Measurements from ENCODE around the gene B4GAT1. TPM values are rescaled to one million over a fixed set of nuclear protein-coding genes. Genes with fewer than 3 reads are reported as not detected.
"Not testable (repeated sequence)": the region's sequence is repeated elsewhere in the genome, so short reads cannot be mapped to it uniquely, and the experiment has no call there.

Gene B4GAT1
- total RNA-seq, 1 donor from 2014 or later: 25.2 TPM

GRCh38 chr11:66361502-66361941 lies 14.1 kb upstream of the B4GAT1 start:
- Histone ChIP-seq H3K4me3 (ENCODE audit: insufficient read depth, low read depth, low read length) (no peak overlapping the region), H3K27ac (ENCODE audit: low read depth, low read length) (no peak overlapping the region), H4K20me1 (ENCODE audit: insufficient read depth, low read length) (no peaks in the 10 kb centered on the region), H3K9me3 (ENCODE audit: insufficient read depth, low read depth, low read length) (no peaks in the 10 kb centered on the region), H3K4me2 (ENCODE audit: low read length) (no peak overlapping the region), H3K79me2 (ENCODE audit: insufficient read depth, low read length) (no peaks in the 10 kb centered on the region), H2AFZ (ENCODE audit: low read depth, low read length) (no peak overlapping the region), H3K4me1 (ENCODE audit: insufficient read depth, low read length) (no peaks in the 10 kb centered on the region), H3K36me3 (ENCODE audit: insufficient read depth, low read length) (no peaks in the 10 kb centered on the region), H3K9ac (ENCODE audit: low read length) (no peak overlapping the region), H3K27me3 (ENCODE audit: insufficient read depth, low read length) (no peaks in the 10 kb centered on the region)
- H3K4me1 Mint-ChIP-seq (ENCODE audit: low read depth, unreplicated experiment): peaks cover 5% of the 10 kb centered on the region
- H3K27me3 Mint-ChIP-seq (ENCODE audit: low read depth, unreplicated experiment): no peaks in the 10 kb centered on the region
- DNase-seq (ENCODE audit: low read depth) (no peak), FAIRE-seq (no peak)
- H3K4me3 Mint-ChIP-seq (ENCODE audit: unreplicated experiment): no peak overlapping the region
- H3K36me3 Mint-ChIP-seq (ENCODE audit: low read depth, unreplicated experiment): peaks cover 3% of the 10 kb centered on the region
- no peak overlapping the region for H3K27ac Mint-ChIP-seq (ENCODE audit: unreplicated experiment)
- no peaks in the 10 kb centered on the region for H3K9me3 Mint-ChIP-seq (ENCODE audit: unreplicated experiment)
- TF ChIP-seq CTCF (IDR thresholded peaks at IDR 0.05; ENCODE audit: insufficient read depth, low read depth, low read length): no peak
- TF ChIP-seq EZH2 (IDR thresholded peaks at IDR 0.05; ENCODE audit: insufficient read depth, low read length): no peak

- Histone ChIP-seq H3K4me3 (ENCODE audit: insufficient read depth, low read depth, low read length) (no peak overlapping the region), H3K36me3 (ENCODE audit: insufficient read depth, low read length) (no peaks in the 10 kb centered on the region), H3K27me3 (ENCODE audit: insufficient read depth, low read length) (no peaks in the 10 kb centered on the region), H3K9me3 (ENCODE audit: insufficient read depth, low read depth, low read length) (no peaks in the 10 kb centered on the region), H4K20me1 (ENCODE audit: insufficient read depth, low read length) (no peaks in the 10 kb centered on the region), H3K4me1 (ENCODE audit: insufficient read depth, low read length) (no peaks in the 10 kb centered on the region), H3K79me2 (ENCODE audit: insufficient read depth, low read length) (no peaks in the 10 kb centered on the region), H3K27ac (ENCODE audit: low read depth, low read length) (no peak overlapping the region), H3K4me2 (ENCODE audit: low read length) (no peak overlapping the region), H3K9ac (ENCODE audit: low read length) (no peak overlapping the region), H2AFZ (ENCODE audit: low read depth, low read length) (no peak overlapping the region)
- peaks cover 3% of the 10 kb centered on the region for H3K36me3 Mint-ChIP-seq (ENCODE audit: low read depth, unreplicated experiment)
- FAIRE-seq: no peak
- no peak overlapping the region for H3K4me3 Mint-ChIP-seq (ENCODE audit: unreplicated experiment)
- peaks cover 5% of the 10 kb centered on the region for H3K4me1 Mint-ChIP-seq (ENCODE audit: low read depth, unreplicated experiment)
- H3K27ac Mint-ChIP-seq (ENCODE audit: unreplicated experiment): no peak overlapping the region
- no peak for TF ChIP-seq CTCF (IDR thresholded peaks at IDR 0.05; ENCODE audit: insufficient read depth, low read depth, low read length)
- TF ChIP-seq EZH2 (IDR thresholded peaks at IDR 0.05; ENCODE audit: insufficient read depth, low read length): no peak
- H3K27me3 Mint-ChIP-seq (ENCODE audit: low read depth, unreplicated experiment): no peaks in the 10 kb centered on the region
- H3K9me3 Mint-ChIP-seq (ENCODE audit: unreplicated experiment): no peaks in the 10 kb centered on the region
- DNase-seq (ENCODE audit: low read depth): no peak
These were observed 13.1 kb upstream of the B4GAT1 start for GRCh38 chr11:66360406-66361073.

GRCh38 chr11:66359662-66360087 lies 12.2 kb upstream of the B4GAT1 start:
- peaks cover 5% of the 10 kb centered on the region for H3K4me1 Mint-ChIP-seq (ENCODE audit: low read depth, unreplicated experiment)
- H3K9me3 ChIP-seq (ENCODE audit: insufficient read depth, low read depth, low read length): no peaks in the 10 kb centered on the region
- no peaks in the 10 kb centered on the region for H3K27me3 Mint-ChIP-seq (ENCODE audit: low read depth, unreplicated experiment)
- H4K20me1 ChIP-seq (ENCODE audit: insufficient read depth, low read length): no peaks in the 10 kb centered on the region
- no peak overlapping the region for H3K4me2 ChIP-seq (ENCODE audit: low read length)
- no peaks in the 10 kb centered on the region for H3K36me3 ChIP-seq (ENCODE audit: insufficient read depth, low read length)
- no peak overlapping the region for H3K9ac ChIP-seq (ENCODE audit: low read length)
- no peaks in the 10 kb centered on the region for H3K4me1 ChIP-seq (ENCODE audit: insufficient read depth, low read length)
- H3K4me3 Mint-ChIP-seq (ENCODE audit: unreplicated experiment): no peak overlapping the region
- DNase-seq (ENCODE audit: low read depth) (no peak), FAIRE-seq (no peak)
- no peak for TF ChIP-seq CTCF (IDR thresholded peaks at IDR 0.05; ENCODE audit: insufficient read depth, low read depth, low read length)
- TF ChIP-seq EZH2 (IDR thresholded peaks at IDR 0.05; ENCODE audit: insufficient read depth, low read length): no peak
- no peak overlapping the region for H3K4me3 ChIP-seq (ENCODE audit: insufficient read depth, low read depth, low read length)
- H2AFZ ChIP-seq (ENCODE audit: low read depth, low read length): no peak overlapping the region
- H3K9me3 Mint-ChIP-seq (ENCODE audit: unreplicated experiment): no peaks in the 10 kb centered on the region
- H3K79me2 ChIP-seq (ENCODE audit: insufficient read depth, low read length): no peaks in the 10 kb centered on the region
- H3K36me3 Mint-ChIP-seq (ENCODE audit: low read depth, unreplicated experiment): peaks cover 3% of the 10 kb centered on the region
- H3K27ac Mint-ChIP-seq (ENCODE audit: unreplicated experiment): no peak overlapping the region
- H3K27ac ChIP-seq (ENCODE audit: low read depth, low read length): no peak overlapping the region
- H3K27me3 ChIP-seq (ENCODE audit: insufficient read depth, low read length): no peaks in the 10 kb centered on the region

- H3K27me3 Mint-ChIP-seq (ENCODE audit: low read depth, unreplicated experiment); FAIRE-seq; H3K9me3 Mint-ChIP-seq (ENCODE audit: unreplicated experiment): not testable (repeated sequence)
These were observed 3.3 kb upstream of the B4GAT1 start for GRCh38 chr11:66350560-66351235.

More at GRCh38 chr11:66350560-66351235, 3.3 kb upstream of the B4GAT1 start:
- H3K4me3 Mint-ChIP-seq (ENCODE audit: unreplicated experiment); DNase-seq (ENCODE audit: low read depth); H3K9ac ChIP-seq (ENCODE audit: low read length); H3K4me3 ChIP-seq (ENCODE audit: insufficient read depth, low read depth, low read length); H4K20me1 ChIP-seq (ENCODE audit: insufficient read depth, low read length); H3K4me1 Mint-ChIP-seq (ENCODE audit: low read depth, unreplicated experiment); H2AFZ ChIP-seq (ENCODE audit: low read depth, low read length); H3K27ac ChIP-seq (ENCODE audit: low read depth, low read length); H3K36me3 Mint-ChIP-seq (ENCODE audit: low read depth, unreplicated experiment); H3K36me3 ChIP-seq (ENCODE audit: insufficient read depth, low read length); H3K79me2 ChIP-seq (ENCODE audit: insufficient read depth, low read length); H3K4me2 ChIP-seq (ENCODE audit: low read length); H3K27ac Mint-ChIP-seq (ENCODE audit: unreplicated experiment); H3K27me3 ChIP-seq (ENCODE audit: insufficient read depth, low read length); H3K9me3 ChIP-seq (ENCODE audit: insufficient read depth, low read depth, low read length): not testable (repeated sequence)
- H3K4me1 ChIP-seq (ENCODE audit: insufficient read depth, low read length): peaks cover 18% of the 10 kb centered on the region

All from astrocyte (in vitro differentiated cells and primary cell).